Activated CD4-positive, alpha-beta T cell treated with anti-CD3 and anti-CD28 coated beads for 36 hours (primary cell): ENCODE measurements around the gene TRIM52. TPM values are rescaled to one million over a fixed set of nuclear protein-coding genes. Genes with fewer than 3 reads are reported as not detected.

Source experiments
- ATAC-seq: fragments of 200-7000 bp; cut with Tn5 transposase; one replicate; pipeline ENCODE4 v1.10.0; 2021; ENCODE audit warnings: mild to moderate bottlenecking, moderate library complexity
- CTCF ChIA-PET: fragments of 350-600 bp; sonication (Branson Sonifier 250); formaldehyde crosslinking; loops from one replicate; lab custom pipeline; 2021; ENCODE audit warnings: antibody characterized with exemption; lab: Charles Lee
- POLR2A ChIA-PET: fragments of 350-600 bp; sonication (Branson Sonifier 250); formaldehyde crosslinking; loops from one replicate; lab custom pipeline; 2021; ENCODE audit warnings: antibody characterized with exemption, inconsistent platforms; lab: Charles Lee
- DNase-seq: peaks from one replicate; pipeline ENCODE4 v3.0.0-alpha.2; 2020
- H3K27ac Mint-ChIP-seq: one replicate; pipeline ENCODE4 v1.8.0; 2021; ENCODE audit warnings: mixed read lengths
- H3K27me3 Mint-ChIP-seq: one replicate; pipeline ENCODE4 v1.8.0; 2021; ENCODE audit warnings: mixed read lengths
- H3K36me3 Mint-ChIP-seq: one replicate; pipeline ENCODE4 v1.8.0; 2021; ENCODE audit warnings: low read depth, mixed read lengths
- H3K4me1 Mint-ChIP-seq: one replicate; pipeline ENCODE4 v1.8.0; 2021; ENCODE audit warnings: mixed read lengths
- H3K4me3 Mint-ChIP-seq: one replicate; pipeline ENCODE4 v1.8.0; 2021; ENCODE audit warnings: mild to moderate bottlenecking, moderate library complexity, mixed read lengths
- H3K9me3 Mint-ChIP-seq: one replicate; pipeline ENCODE4 v1.8.0; 2021; ENCODE audit warnings: low read depth, mixed read lengths
- intact Hi-C, 2 experiments: fragments of 100-400 bp; cut with DNase I in 1 of 2; cut with micrococcal nuclease in 1 of 2; formaldehyde crosslinking; loops; one replicate each; pipeline versions ENCODE4 v1.14.2 to v1.15.1; 2022 to 2024; cut with DNase I, micrococcal nuclease
- total RNA-seq, 2 experiments: library from RNA; stranded (reverse); gene quantifications; one replicate each; pipeline ENCODE4 v1.2.3, GENCODE V29; 2021

The TRIM52 gene
- total RNA-seq, 2 experiments from 2014 or later = 10.4 to 13.1 TPM

DNA sequence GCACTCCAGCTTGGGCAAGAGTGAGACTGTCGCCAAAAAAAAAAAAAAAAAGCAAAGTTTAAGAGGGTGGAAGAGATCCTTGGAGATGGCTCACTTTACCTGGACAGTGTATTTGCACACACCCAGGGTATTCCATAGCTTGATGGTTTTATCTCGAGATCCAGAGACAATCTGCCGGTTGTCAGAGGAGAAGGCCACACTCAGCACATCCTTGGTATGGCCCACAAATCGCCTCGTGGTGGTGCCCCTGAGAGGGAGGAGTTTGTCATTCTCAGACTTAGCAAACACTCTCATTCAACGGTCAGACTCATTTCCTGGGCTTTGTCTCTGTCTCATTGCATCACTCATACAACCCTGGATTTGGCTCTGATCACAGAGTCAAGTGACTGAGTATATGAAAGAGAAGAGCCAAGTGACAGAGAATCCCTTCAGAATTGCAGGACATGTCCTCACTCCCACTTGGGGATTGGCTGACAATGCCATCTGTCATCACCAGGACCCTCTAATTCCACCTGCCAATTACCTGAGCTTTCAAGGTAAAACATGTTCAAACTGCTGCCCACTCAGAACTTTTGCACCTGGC, 19.5 kb downstream of the TRIM52 start:
- Mint-ChIP-seq H3K27me3 (no peaks in the 10 kb centered on the region), H3K4me3 (peak overlapping the region; percentile 91), H3K36me3 (peaks cover 72% of the 10 kb centered on the region), H3K4me1 (peaks cover 51% of the 10 kb centered on the region), H3K27ac (peak overlapping the region; percentile 99), H3K9me3 (no peaks in the 10 kb centered on the region)
- intact Hi-C loops = loop anchor here (1.0 to 10.0 kb wide), 4 partner anchors 34 to 1617 kb away; partner anchors contain the start of genes HNRNPH1 (in 1 of the 2) and TRIM7 (in 1 of the 2)
- DNase-seq = peak; percentile 85
- CTCF ChIA-PET = interaction anchor here (0.7 to 0.8 kb wide), 2 partner anchors 12 to 26 kb away, joined by 3 to 5 read pairs; no protein-coding TSS in a partner anchor
- ATAC-seq = peak; percentile 65
- POLR2A ChIA-PET = interaction anchor here (0.7 to 1.4 kb wide), 3 partner anchors 12 to 20 kb away, joined by 3 to 6 read pairs (median 6); no protein-coding TSS in a partner anchor

DNA sequence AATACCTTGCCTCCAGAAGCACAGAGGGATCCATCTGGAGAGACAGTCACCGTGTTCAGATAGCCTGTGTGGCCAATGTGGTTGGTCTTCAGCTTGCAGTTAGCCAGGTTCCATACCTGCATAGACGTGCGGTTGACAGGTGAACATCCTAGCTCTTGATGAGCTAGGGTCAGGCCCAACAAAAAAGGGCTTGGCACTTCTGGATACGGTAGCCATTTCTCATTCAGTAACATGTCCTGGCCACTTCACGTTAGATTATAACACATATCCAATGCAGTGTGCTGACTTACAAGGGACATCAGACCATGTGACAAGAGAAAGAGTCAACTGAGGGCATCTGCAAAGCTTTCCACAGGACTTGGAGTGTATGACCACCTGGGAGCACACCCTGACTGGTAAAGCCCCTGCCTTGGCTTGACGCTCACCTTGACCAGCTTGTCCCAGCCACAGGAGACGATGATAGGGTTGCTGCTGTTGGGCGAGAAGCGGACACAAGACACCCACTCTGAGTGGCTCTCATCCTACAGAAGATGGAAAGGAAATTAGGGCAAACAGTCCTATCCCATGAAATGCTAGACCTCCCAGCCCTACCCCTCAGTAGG, 21.8 kb downstream of the TRIM52 start:
- CTCF ChIA-PET = interaction anchor here (0.6 kb wide), 3 partner anchors 13 to 424 kb away, joined by 3 to 4 read pairs (median 3); no protein-coding TSS in a partner anchor
- H3K4me3 Mint-ChIP-seq = peak overlapping the region; percentile 51

DNA sequence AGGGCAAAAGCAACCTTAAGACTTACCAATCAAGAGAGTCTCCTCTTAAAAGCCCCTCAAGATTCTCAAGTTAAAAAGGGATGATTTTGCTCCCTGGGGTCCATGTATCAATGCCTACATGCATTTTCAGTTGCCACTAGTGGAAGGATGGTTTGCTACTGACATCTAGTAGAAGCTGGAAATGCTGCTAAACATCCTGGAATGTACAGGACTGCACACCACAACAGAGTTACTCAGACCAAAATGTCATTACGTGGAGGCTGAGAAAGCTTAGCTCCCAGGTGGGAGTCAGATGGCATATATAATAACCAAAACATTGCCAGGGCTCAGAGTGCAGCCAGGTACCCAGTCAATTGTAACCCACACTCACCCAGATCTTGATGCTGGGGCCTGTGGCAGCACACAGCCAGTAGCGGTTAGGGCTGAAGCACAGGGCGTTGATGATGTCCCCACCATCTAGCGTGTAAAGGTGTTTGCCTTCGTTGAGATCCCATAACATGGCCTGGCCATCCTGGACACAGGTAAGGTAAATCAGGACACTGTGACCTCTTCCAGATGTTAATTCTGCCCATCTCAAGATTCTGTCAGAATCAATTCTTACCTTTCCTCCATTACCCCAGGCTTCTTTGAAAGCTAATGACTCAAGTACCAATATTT, 23.1 kb downstream of the TRIM52 start:
- H3K27ac Mint-ChIP-seq = peak overlapping the region; percentile 52
- H3K4me3 Mint-ChIP-seq = no peak overlapping the region
- H3K4me1 Mint-ChIP-seq = peaks cover 39% of the 10 kb centered on the region
- intact Hi-C loops = no loop called here
- ChIA-PET CTCF (no interaction called here), POLR2A (interaction anchor here (0.6 kb wide), 1 partner anchor 10 kb away, joined by 3 read pairs; no protein-coding TSS in a partner anchor)
- no peaks in the 10 kb centered on the region for H3K9me3 Mint-ChIP-seq
- DNase-seq (no peak), ATAC-seq (no peak)
- no peaks in the 10 kb centered on the region for H3K27me3 Mint-ChIP-seq
- peaks cover 91% of the 10 kb centered on the region for H3K36me3 Mint-ChIP-seq

More for the DNA sequence above, 21.8 kb downstream of the TRIM52 start:
- peaks cover 39% of the 10 kb centered on the region for H3K4me1 Mint-ChIP-seq
- H3K27ac Mint-ChIP-seq = peak overlapping the region; percentile 78
- no peak for DNase-seq
- H3K27me3 Mint-ChIP-seq = no peaks in the 10 kb centered on the region
- intact Hi-C loops = no loop called here
- no peaks in the 10 kb centered on the region for H3K9me3 Mint-ChIP-seq
- peaks cover 91% of the 10 kb centered on the region for H3K36me3 Mint-ChIP-seq
- POLR2A ChIA-PET = interaction anchor here (0.7 to 1.2 kb wide), 2 partner anchors 21 to 32 kb away, joined by 3 read pairs; no protein-coding TSS in a partner anchor
- ATAC-seq = no peak

GRCh38 chr5:181236954-181237641, 23.8 kb downstream of the TRIM52 start:
- ChIA-PET CTCF (no interaction called here), POLR2A (no interaction called here)
- no peaks in the 10 kb centered on the region for H3K9me3 Mint-ChIP-seq
- intact Hi-C loops = no loop called here
- peaks cover 37% of the 10 kb centered on the region for H3K4me1 Mint-ChIP-seq
- ATAC-seq (no peak), DNase-seq (no peak)
- no peak overlapping the region for H3K4me3 Mint-ChIP-seq
- H3K27me3 Mint-ChIP-seq = no peaks in the 10 kb centered on the region
- peak overlapping the region; percentile 20 for H3K27ac Mint-ChIP-seq
- peaks cover 87% of the 10 kb centered on the region for H3K36me3 Mint-ChIP-seq

GRCh38 chr5:181236471-181236870, 24.5 kb downstream of the TRIM52 start:
- H3K9me3 Mint-ChIP-seq = no peaks in the 10 kb centered on the region
- intact Hi-C loops = no loop called here
- H3K4me3 Mint-ChIP-seq = no peak overlapping the region
- CTCF ChIA-PET = no interaction called here
- DNase-seq (no peak), ATAC-seq (no peak)
- H3K36me3 Mint-ChIP-seq = peaks cover 84% of the 10 kb centered on the region
- H3K27me3 Mint-ChIP-seq = no peaks in the 10 kb centered on the region
- POLR2A ChIA-PET = no interaction called here
- H3K27ac Mint-ChIP-seq = peak overlapping the region; percentile 53
- peaks cover 31% of the 10 kb centered on the region for H3K4me1 Mint-ChIP-seq

DNA sequence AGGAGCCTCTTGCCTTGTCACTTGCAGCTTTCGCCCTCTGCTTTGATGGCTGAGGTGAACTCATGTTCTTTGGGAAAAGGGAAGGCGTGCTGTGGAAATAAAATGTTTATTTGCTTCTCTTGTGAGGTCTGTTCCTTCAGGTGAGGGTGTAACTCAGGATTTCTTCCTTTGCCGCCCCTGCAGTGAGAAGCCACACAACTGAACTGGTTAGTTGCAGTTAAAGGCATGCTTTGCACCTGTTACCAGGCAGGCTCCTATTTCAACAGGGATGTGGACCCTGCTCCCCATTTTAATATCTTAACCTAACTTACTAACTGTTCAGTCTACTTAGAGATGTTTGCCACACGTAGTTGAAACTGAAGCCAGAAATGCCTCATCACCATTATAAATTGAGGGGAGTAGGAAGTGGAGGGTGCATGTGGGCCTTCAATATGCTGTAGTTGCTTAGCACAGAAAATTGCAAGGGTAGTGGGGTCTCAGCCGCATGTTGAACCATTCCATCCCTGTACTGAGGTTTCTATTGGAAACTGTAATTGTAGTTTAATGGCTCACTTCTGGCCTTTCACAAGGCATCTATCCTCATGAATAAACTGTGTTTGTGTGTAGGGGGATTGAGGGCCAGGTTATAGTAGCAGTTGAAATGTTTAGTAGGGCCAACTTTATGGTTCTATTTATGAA, 25.1 kb downstream of the TRIM52 start:
- peak overlapping the region; percentile 53 for H3K27ac Mint-ChIP-seq
- H3K4me1 Mint-ChIP-seq = peaks cover 29% of the 10 kb centered on the region
- ChIA-PET CTCF (interaction anchor here (0.9 kb wide), 1 partner anchor 63 kb away, joined by 3 read pairs; no protein-coding TSS in a partner anchor), POLR2A (interaction anchor here (0.8 to 1.0 kb wide), 2 partner anchors 8 to 26 kb away, joined by 4 to 6 read pairs; partner anchors contain the start of gene RACK1)
- no peak overlapping the region for H3K4me3 Mint-ChIP-seq
- no peaks in the 10 kb centered on the region for H3K27me3 Mint-ChIP-seq
- peaks cover 79% of the 10 kb centered on the region for H3K36me3 Mint-ChIP-seq
- DNase-seq (no peak), ATAC-seq (peak; percentile 14)
- no peaks in the 10 kb centered on the region for H3K9me3 Mint-ChIP-seq
- intact Hi-C loops = no loop called here

DNA sequence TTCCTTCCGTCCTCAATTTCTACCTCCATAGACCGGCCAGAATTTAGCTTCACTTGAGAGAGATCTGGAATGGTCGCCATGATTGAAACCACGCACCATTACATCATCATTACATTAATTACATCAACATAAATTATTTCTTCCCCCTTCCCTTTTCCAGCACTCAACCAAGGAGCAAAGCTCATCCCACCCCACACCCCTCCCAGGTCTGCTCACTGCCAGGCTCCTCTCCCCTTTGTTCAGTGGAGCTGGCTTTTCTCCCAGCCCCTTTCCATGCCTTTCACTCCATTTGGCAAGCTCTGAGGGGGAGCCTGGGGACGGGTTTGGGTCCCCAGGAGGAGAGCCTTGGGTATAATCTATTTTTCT, 25.6 kb downstream of the TRIM52 start:
- peak; percentile 4 for ATAC-seq
- no peak for DNase-seq
- H3K4me1 Mint-ChIP-seq = peaks cover 30% of the 10 kb centered on the region
- H3K9me3 Mint-ChIP-seq = no peaks in the 10 kb centered on the region
- no peak overlapping the region for H3K4me3 Mint-ChIP-seq
- H3K27ac Mint-ChIP-seq = peak overlapping the region; percentile 53
- no peaks in the 10 kb centered on the region for H3K27me3 Mint-ChIP-seq
- intact Hi-C loops = no loop called here
- H3K36me3 Mint-ChIP-seq = peaks cover 78% of the 10 kb centered on the region
- CTCF ChIA-PET = interaction anchor here (0.9 kb wide), 1 partner anchor 62 kb away, joined by 3 read pairs; no protein-coding TSS in a partner anchor
- POLR2A ChIA-PET = interaction anchor here (0.8 to 1.0 kb wide), 2 partner anchors 9 to 26 kb away, joined by 4 to 6 read pairs; partner anchors contain the start of gene RACK1

GRCh38 chr5:181234455-181235306, 26.3 kb downstream of the TRIM52 start:
- H3K4me1 Mint-ChIP-seq = peaks cover 31% of the 10 kb centered on the region
- intact Hi-C loops = no loop called here
- ChIA-PET CTCF (interaction anchor here (0.9 kb wide), 1 partner anchor 62 kb away, joined by 3 read pairs; no protein-coding TSS in a partner anchor), POLR2A (interaction anchor here (1.0 kb wide), 1 partner anchor 27 kb away, joined by 6 read pairs; no protein-coding TSS in a partner anchor)
- ATAC-seq (no peak), DNase-seq (no peak)
- H3K9me3 Mint-ChIP-seq = no peaks in the 10 kb centered on the region
- H3K36me3 Mint-ChIP-seq = peaks cover 74% of the 10 kb centered on the region
- no peaks in the 10 kb centered on the region for H3K27me3 Mint-ChIP-seq
- peak overlapping the region; percentile 53 for H3K27ac Mint-ChIP-seq
- no peak overlapping the region for H3K4me3 Mint-ChIP-seq

DNA sequence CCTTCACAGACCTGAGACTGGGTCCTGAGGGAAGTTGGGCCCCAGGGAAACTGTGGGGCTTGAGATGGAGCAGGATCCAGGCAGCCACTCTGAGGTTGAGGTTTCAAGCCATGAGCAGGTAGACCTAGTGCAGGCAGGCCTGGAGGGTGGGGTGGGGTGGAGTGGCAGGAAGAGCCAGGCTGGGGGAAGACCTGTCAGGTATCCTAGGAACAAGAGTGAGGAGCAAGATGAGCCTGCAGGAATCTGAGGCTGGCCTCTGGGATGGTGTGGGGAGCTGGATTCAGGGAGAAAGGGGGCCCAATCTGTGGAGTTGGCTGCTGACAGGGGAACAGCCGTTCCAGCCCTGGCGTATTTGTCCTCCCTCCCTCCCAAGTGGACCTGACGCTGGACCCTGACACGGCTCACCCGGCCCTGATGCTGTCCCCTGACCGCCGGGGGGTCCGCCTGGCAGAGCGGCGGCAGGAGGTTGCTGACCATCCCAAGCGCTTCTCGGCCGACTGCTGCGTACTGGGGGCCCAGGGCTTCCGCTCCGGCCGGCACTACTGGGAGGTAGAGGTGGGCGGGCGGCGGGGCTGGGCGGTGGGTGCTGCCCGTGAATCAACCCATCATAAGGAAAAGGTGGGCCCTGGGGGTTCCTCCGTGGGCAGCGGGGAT, 27.0 kb downstream of the TRIM52 start:
- no peak for DNase-seq
- Mint-ChIP-seq H3K9me3 (no peaks in the 10 kb centered on the region), H3K36me3 (peaks cover 73% of the 10 kb centered on the region), H3K27me3 (no peaks in the 10 kb centered on the region), H3K4me3 (no peak overlapping the region), H3K27ac (peak overlapping the region; percentile 6), H3K4me1 (peaks cover 31% of the 10 kb centered on the region)
- intact Hi-C loops = no loop called here
- no peak for ATAC-seq
- ChIA-PET POLR2A (no interaction called here), CTCF (no interaction called here)
